A549 (cell line): Measurements from ENCODE around the gene TMOD4. TPM values are rescaled to one million over a fixed set of nuclear protein-coding genes. Genes with fewer than 3 reads are reported as not detected.
A peak's percentile ranks its signal among the peaks of the same experiment; 100 is the strongest.

Experiments used
- ATAC-seq, 2 experiments: fragments of 200-7000 bp in 1 of 2; fragments of >200 bp in 1 of 2; cut with Nextera tagmentation in 1 of 2; cut with Tn5 transposase in 1 of 2; 3 replicates each; pipeline versions ENCODE4 v1.8.0 to v1.9.1; 2018 to 2020; ENCODE audit warnings: mild to moderate bottlenecking in 1 of 2, moderate library complexity in 1 of 2
- CTCF ChIA-PET: fragments of 300-600 bp; sonication (Branson Sonifier 250); formaldehyde crosslinking; extraction: SDS; loops from one replicate; lab custom pipeline; 2021; ENCODE audit warnings: antibody characterized with exemption, inconsistent platforms; lab: Yijun Ruan, JAX
- POLR2A ChIA-PET: fragments of 350-600 bp; formaldehyde crosslinking; extraction: SDS; loops from one replicate; lab custom pipeline; 2021; ENCODE audit warnings: antibody characterized with exemption, inconsistent platforms; lab: Yijun Ruan, JAX
- DNase-seq, 2 experiments: peaks; one replicate each; pipeline versions ENCODE4 v3.0.0 to v3.0.0-alpha.2; 2011 to 2016; ENCODE audit warnings: low read depth in 1 of 2, low spot score in 1 of 2
- FAIRE-seq: peaks from 2 replicates; lab custom pipeline; 2011; peaks lifted over from hg19 to GRCh38; lab: Jason Lieb, UNC
- H3K27ac ChIP-seq, 2 experiments: fragments of >200 bp; sonication (Bioruptor Twin); formaldehyde crosslinking; 3 replicates each; pipeline ENCODE4 v1.5.1; 2016 to 2017
- H3K4me1 ChIP-seq: fragments of >200 bp; sonication (Bioruptor Twin); formaldehyde crosslinking; 3 replicates; pipeline ENCODE4 v1.6.1; 2016
- H3K4me2 ChIP-seq: fragments of >200 bp; sonication (Bioruptor Twin); formaldehyde crosslinking; 3 replicates; pipeline ENCODE4 v1.6.1; 2016
- H3K4me3 ChIP-seq: fragments of >200 bp; sonication (Bioruptor Twin); formaldehyde crosslinking; 3 replicates; pipeline ENCODE4 v1.5.1; 2016
- H3K9me3 ChIP-seq: fragments of >200 bp; sonication (Bioruptor Twin); formaldehyde crosslinking; 3 replicates; pipeline ENCODE4 v1.6.1; 2016
- BCL3 ChIP-seq: fragments of >200 bp; sonication (Bioruptor Twin); formaldehyde crosslinking; IDR thresholded peaks from 3 replicates; pipeline ENCODE4 v1.6.1; 2016
- BHLHE40 ChIP-seq: IDR thresholded peaks from 2 replicates; pipeline ENCODE4 v1.6.1; 2012; ENCODE audit warnings: low read depth, low read length, inconsistent platforms
- CEBPB ChIP-seq, 2 experiments: fragments of >200 bp in 1 of 2; sonication (Bioruptor Twin) in 1 of 2; formaldehyde crosslinking in 1 of 2; IDR thresholded peaks; 2 replicates each; pipeline ENCODE4 v1.6.1; 2012 to 2016
- CHD2 ChIP-seq: fragments of 150-350 bp; IDR thresholded peaks from 2 replicates; pipeline ENCODE4 v1.6.1; 2014; ENCODE audit warnings: low read length; ENCODE audit not compliant: partially characterized antibody
- CHD4 ChIP-seq: fragments of 200-600 bp; sonication (generic); IDR thresholded peaks from 2 replicates; pipeline ENCODE4 v1.6.1; 2016; ENCODE audit warnings: antibody characterized with exemption, mild to moderate bottlenecking, borderline replicate concordance
- FOSL2 ChIP-seq, 2 experiments: fragments of 450-650 bp in 1 of 2; fragments of >200 bp in 1 of 2; sonication (Bioruptor Twin) in 1 of 2; formaldehyde crosslinking; IDR thresholded peaks; 2 replicates each; pipeline versions ENCODE4 v1.5.0 to v1.6.1; 2016 to 2020; ENCODE audit warnings: mild to moderate bottlenecking in 1 of 2, moderate library complexity in 1 of 2
- FOXS1 ChIP-seq: fragments of 250-450 bp; sonication (Bioruptor Pico); IDR thresholded peaks from 2 replicates; pipeline ENCODE4 v1.5.0; 2020; ENCODE audit warnings: mild to moderate bottlenecking, moderate library complexity
- GATA3 ChIP-seq: IDR thresholded peaks from 2 replicates; pipeline ENCODE4 v1.6.1; 2012; ENCODE audit warnings: borderline replicate concordance
- HDAC2 ChIP-seq: fragments of 200-600 bp; sonication (generic); IDR thresholded peaks from 2 replicates; pipeline ENCODE4 v1.6.1; 2016
- HOXB13 ChIP-seq: fragments of 250-450 bp; sonication (Bioruptor Pico); IDR thresholded peaks from 2 replicates; pipeline ENCODE4 v1.5.0; 2020; ENCODE audit warnings: low read depth, mild to moderate bottlenecking, moderate library complexity
- JUN ChIP-seq, 2 experiments: fragments of >200 bp; sonication (Bioruptor Twin); formaldehyde crosslinking; IDR thresholded peaks; 2 replicates in 1 of 2; 3 replicates in 1 of 2; pipeline ENCODE4 v1.6.1; 2016 to 2017
- KDM1A ChIP-seq: fragments of 200-600 bp; sonication (generic); IDR thresholded peaks from 2 replicates; pipeline ENCODE4 v1.6.1; 2016; ENCODE audit warnings: low read depth, mild to moderate bottlenecking
- KDM5A ChIP-seq: fragments of 200-600 bp; sonication (generic); IDR thresholded peaks from 2 replicates; pipeline ENCODE4 v1.6.1; 2016; ENCODE audit warnings: antibody characterized with exemption, mild to moderate bottlenecking
- MYC ChIP-seq: IDR thresholded peaks from 2 replicates; pipeline ENCODE4 v1.6.1; 2012; ENCODE audit warnings: mild to moderate bottlenecking, inconsistent platforms, low read length, improper control_type of control experiment, borderline replicate concordance
- PHF8 ChIP-seq: fragments of 200-600 bp; sonication (generic); IDR thresholded peaks from 2 replicates; pipeline ENCODE4 v1.6.1; 2016; ENCODE audit warnings: low read depth, mild to moderate bottlenecking, antibody characterized with exemption, moderate library complexity, borderline replicate concordance
- POLR2A ChIP-seq: IDR thresholded peaks from 2 replicates; pipeline ENCODE4 v1.6.1; 2012; ENCODE audit warnings: mild to moderate bottlenecking, low read length
- POLR2AphosphoS2 ChIP-seq: conservative IDR thresholded peaks from 2 replicates; pipeline ENCODE4 v1.6.1; 2012; ENCODE audit warnings: low read length, improper control_type of control experiment, inconsistent platforms
- RARB ChIP-seq: fragments of 250-450 bp; sonication (Bioruptor Pico); IDR thresholded peaks from 2 replicates; pipeline ENCODE4 v1.8.0; 2021; ENCODE audit warnings: mild to moderate bottlenecking, moderate library complexity
- SREBF2 ChIP-seq: fragments of 450-650 bp; IDR thresholded peaks from 2 replicates; pipeline ENCODE4 v1.6.1; 2014; ENCODE audit warnings: mild to moderate bottlenecking, moderate library complexity
- WGBS: methylation state at CpG from one replicate; pipeline ENCODE4 v1.1.6; 2017; ENCODE audit errors: missing lambda C conversion rate; 5-methylcytosine and 5-hydroxymethylcytosine counted together
- polyA plus RNA-seq, 4 experiments: library from polyadenylated mRNA; depleted of rRNA in 3 of 4; stranded (reverse); fragments of >200 nt; fragmentation: RNase III in 1 of 4; extraction: RNeasy Plus Mini Kit Qiagen cat#74134 plus additional on column Dnase treatment in 1 of 4; gene quantifications; 2 replicates in 3 of 4; 3 replicates in 1 of 4; pipeline ENCODE4 v1.2.3, GENCODE V29; 2011 to 2017
- TF ChIP-seq, protein P1 (sequence below): IDR thresholded peaks from 2 replicates; pipeline ENCODE4 v1.6.1; 2012; ENCODE audit warnings: low read depth, borderline replicate concordance
- TF ChIP-seq, protein P2 (sequence below): IDR thresholded peaks from 2 replicates; pipeline ENCODE4 v1.6.1; 2012
- TF ChIP-seq, protein P3 (sequence below): fragments of 150-350 bp; IDR thresholded peaks from 2 replicates; pipeline ENCODE4 v1.6.1; 2014; ENCODE audit warnings: low read depth, mild to moderate bottlenecking, low read length
- TF ChIP-seq, protein P4 (sequence below): fragments of 450-650 bp; IDR thresholded peaks from 2 replicates; pipeline ENCODE4 v1.6.1; 2014; ENCODE audit warnings: antibody characterized with exemption
- TF ChIP-seq, protein P5 (sequence below): fragments of >200 bp; sonication (Bioruptor Twin); formaldehyde crosslinking; IDR thresholded peaks from 2 replicates; pipeline ENCODE4 v1.6.1; 2016

Gene TMOD4
- polyA plus RNA-seq, 2 of the 4 experiments (the other 2 are of a cell fraction), result 0.30 to 0.49 TPM

- peak within 1 kb of the TSS; percentile 87 for H3K4me2 ChIP-seq
- TF ChIP-seq FOXS1 (CRISPR knock-in tag) (0 out of 2 replicates have a peak, but pooled peaks have one; percentile 15), PHF8 (peak; percentile 79), HOXB13 (CRISPR knock-in tag) (no peak), GATA3 (0 out of 2 replicates have a peak, but pooled peaks have one; percentile 26), CHD4 (no peak; the same call in 1 of the 2 replicates), HDAC2 (0 out of 2 replicates have a peak, but pooled peaks have one; percentile 9), BHLHE40 (no peak), POLR2A (peak; percentile 72), CEBPB (IDR thresholded peaks at IDR 0.05) (no peak), BCL3 (0 out of 3 replicates have a peak, but pooled peaks have one; percentile 44), MYC (0 out of 2 replicates have a peak, but pooled peaks have one; percentile 25), KDM5A (peak; percentile 64; the same call in 1 of the 2 replicates), JUN (IDR thresholded peaks at IDR 0.05) (peak in 1 of 2 experiments; percentile 78; a peak in 3 of 5 replicates), POLR2AphosphoS2 (no peak), SREBF2 (no peak)
- TF ChIP-seq, protein P1, sequence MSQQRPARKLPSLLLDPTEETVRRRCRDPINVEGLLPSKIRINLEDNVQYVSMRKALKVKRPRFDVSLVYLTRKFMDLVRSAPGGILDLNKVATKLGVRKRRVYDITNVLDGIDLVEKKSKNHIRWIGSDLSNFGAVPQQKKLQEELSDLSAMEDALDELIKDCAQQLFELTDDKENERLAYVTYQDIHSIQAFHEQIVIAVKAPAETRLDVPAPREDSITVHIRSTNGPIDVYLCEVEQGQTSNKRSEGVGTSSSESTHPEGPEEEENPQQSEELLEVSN, result peak; percentile 72
- TF ChIP-seq, protein P2, sequence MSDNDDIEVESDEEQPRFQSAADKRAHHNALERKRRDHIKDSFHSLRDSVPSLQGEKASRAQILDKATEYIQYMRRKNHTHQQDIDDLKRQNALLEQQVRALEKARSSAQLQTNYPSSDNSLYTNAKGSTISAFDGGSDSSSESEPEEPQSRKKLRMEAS, result peak; percentile 88
- TF ChIP-seq, protein P3, sequence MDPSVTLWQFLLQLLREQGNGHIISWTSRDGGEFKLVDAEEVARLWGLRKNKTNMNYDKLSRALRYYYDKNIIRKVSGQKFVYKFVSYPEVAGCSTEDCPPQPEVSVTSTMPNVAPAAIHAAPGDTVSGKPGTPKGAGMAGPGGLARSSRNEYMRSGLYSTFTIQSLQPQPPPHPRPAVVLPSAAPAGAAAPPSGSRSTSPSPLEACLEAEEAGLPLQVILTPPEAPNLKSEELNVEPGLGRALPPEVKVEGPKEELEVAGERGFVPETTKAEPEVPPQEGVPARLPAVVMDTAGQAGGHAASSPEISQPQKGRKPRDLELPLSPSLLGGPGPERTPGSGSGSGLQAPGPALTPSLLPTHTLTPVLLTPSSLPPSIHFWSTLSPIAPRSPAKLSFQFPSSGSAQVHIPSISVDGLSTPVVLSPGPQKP, result no peak
- TF ChIP-seq, protein P4, sequence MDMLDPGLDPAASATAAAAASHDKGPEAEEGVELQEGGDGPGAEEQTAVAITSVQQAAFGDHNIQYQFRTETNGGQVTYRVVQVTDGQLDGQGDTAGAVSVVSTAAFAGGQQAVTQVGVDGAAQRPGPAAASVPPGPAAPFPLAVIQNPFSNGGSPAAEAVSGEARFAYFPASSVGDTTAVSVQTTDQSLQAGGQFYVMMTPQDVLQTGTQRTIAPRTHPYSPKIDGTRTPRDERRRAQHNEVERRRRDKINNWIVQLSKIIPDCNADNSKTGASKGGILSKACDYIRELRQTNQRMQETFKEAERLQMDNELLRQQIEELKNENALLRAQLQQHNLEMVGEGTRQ, result peak; percentile 98
- TF ChIP-seq, all 56 proteins: peak for 12
- POLR2A ChIA-PET, result interaction anchor here (0.5 to 1.4 kb wide), 3 partner anchors 9 to 227 kb away, joined by 3 to 7 read pairs (median 3); partner anchors contain the start of gene VPS72
- no peaks in the 10 kb centered on the region for H3K9me3 ChIP-seq
- H3K27ac ChIP-seq, result peak within 1 kb of the TSS; percentile 95
- H3K4me3 ChIP-seq, result peak within 1 kb of the TSS; percentile 78
- CTCF ChIA-PET, result interaction anchor here (0.9 to 5.8 kb wide), 2 partner anchors 30 to 53 kb away, joined by 3 to 48 read pairs; no protein-coding TSS in a partner anchor
- H3K4me1 ChIP-seq, result peaks cover 30% of the 10 kb centered on the region
- DNase-seq (peak; percentile 98 to 99), ATAC-seq (peak; percentile 79 to 81), FAIRE-seq (no peak)
- 1% methylated on average over 47 of the region's 60 CpGs for WGBS
These were observed 22.7 kb upstream of the TMOD4 start, which contains the start of gene PIP5K1A for GRCh38 chr1:151198254-151199127. TSS of gene PIP5K1A (plus strand) at chr1:151198552. CDS start at chr1:151198997, 445 bp downstream.

GRCh38 chr1:151197863-151198253 lies 22.1 kb upstream of the TMOD4 start:
- H3K4me1 ChIP-seq, result peaks cover 30% of the 10 kb centered on the region
- FAIRE-seq, result no peak
- H3K4me2 ChIP-seq, result peak overlapping the region; percentile 87
- POLR2A ChIA-PET, result interaction anchor here (1.4 kb wide), 1 partner anchor 8 kb away, joined by 7 read pairs; the partner anchor contains the start of gene VPS72
- CTCF ChIA-PET, result interaction anchor here (1.2 to 5.8 kb wide), 3 partner anchors 28 to 53 kb away, joined by 3 to 48 read pairs (median 4); no protein-coding TSS in a partner anchor
- TF ChIP-seq, protein P5, sequence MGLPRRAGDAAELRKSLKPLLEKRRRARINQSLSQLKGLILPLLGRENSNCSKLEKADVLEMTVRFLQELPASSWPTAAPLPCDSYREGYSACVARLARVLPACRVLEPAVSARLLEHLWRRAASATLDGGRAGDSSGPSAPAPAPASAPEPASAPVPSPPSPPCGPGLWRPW, result no peak
- TF ChIP-seq CHD4, result peak; percentile 63; the same call in 1 of the 2 replicates
- peak; percentile 67; the same call in 1 of the 2 replicates for TF ChIP-seq KDM1A
- no peak for TF ChIP-seq RARB (CRISPR knock-in tag)
- no peak for TF ChIP-seq CHD2
- no peak for TF ChIP-seq FOSL2 (IDR thresholded peaks at IDR 0.05)
- TF ChIP-seq FOSL2 (CRISPR knock-in tag; IDR thresholded peaks at IDR 0.05), result peak; percentile 39
- TF ChIP-seq, all 56 proteins: peak for 3
- H3K4me3 ChIP-seq, result peak overlapping the region; percentile 78
- ATAC-seq (peak in 1 of 2 experiments; percentile 5; a peak in 3 of 6 replicates), DNase-seq (peak in 1 of 2 experiments; percentile 65)
- H3K27ac ChIP-seq, result peak overlapping the region; percentile 95
- H3K9me3 ChIP-seq, result no peaks in the 10 kb centered on the region
- WGBS, result 1% methylated on average over 10 of the region's 10 CpGs
